T47D (cell line): ENCODE measurements around the gene MFAP2.

Experiments
- DNase-seq, 2 experiments: peaks; one replicate each; pipeline versions ENCODE4 v3.0.0 to v3.0.0-alpha.2; 2011 to 2012; ENCODE audit warnings: low read depth in 1 of 2, low spot score in 1 of 2
- JUND ChIP-seq: IDR thresholded peaks from 2 replicates; pipeline ENCODE4 v1.6.1; 2012; ENCODE audit warnings: low read depth
- in situ Hi-C: cut with HindIII; loops from 2 replicates; pipeline ENCODE4 v1.10.0; 2016; ENCODE audit warnings: low sequenced_read_pairs, low pct_unique_long_range_greater_than_20kb

Gene MFAP2

DNA sequence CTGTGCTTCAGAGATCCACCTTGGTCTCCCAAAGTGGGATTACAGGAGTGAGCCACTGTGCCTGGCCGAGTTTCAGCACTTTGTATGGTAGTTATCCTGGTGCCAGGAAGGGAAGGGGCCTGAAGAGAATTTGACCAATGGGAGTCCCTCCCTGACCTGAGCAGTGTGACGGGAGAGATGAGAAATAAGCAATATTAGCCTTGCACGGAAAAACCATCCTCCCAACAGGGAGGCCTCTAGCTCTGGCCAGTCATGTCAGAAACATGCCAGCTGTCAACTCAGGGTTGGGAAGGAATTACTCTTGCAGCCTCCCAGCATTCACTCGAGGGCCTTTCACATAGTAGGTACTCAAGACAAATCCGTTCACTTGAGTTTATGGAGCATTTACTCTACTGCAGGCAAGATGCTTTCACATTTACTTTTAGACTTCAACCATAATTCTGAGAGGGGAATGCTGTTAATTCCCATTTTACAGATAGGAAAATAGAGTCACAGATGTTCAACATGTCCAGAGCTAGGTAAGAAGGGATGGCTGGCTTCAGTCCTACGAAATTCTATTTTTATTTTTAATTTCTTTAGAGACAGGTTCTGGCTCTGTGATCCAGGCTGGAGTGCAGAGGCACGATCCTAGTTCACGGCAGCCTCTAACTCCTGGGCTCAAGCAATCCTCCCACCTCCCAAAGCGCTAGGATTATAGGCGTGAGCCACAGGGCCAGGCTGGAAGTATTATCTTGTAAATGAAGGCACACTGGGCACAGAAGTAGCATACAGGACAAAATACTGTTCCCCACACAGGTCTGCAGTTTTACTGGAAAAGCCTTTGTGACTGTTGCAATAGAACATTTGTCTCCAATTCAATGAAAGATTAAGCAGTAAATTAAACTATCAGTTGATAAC lies 34.5 kb upstream of the MFAP2 start:
- in situ Hi-C loops, result no loop called here
- no peak for DNase-seq
- no peak for TF ChIP-seq JUND

DNA sequence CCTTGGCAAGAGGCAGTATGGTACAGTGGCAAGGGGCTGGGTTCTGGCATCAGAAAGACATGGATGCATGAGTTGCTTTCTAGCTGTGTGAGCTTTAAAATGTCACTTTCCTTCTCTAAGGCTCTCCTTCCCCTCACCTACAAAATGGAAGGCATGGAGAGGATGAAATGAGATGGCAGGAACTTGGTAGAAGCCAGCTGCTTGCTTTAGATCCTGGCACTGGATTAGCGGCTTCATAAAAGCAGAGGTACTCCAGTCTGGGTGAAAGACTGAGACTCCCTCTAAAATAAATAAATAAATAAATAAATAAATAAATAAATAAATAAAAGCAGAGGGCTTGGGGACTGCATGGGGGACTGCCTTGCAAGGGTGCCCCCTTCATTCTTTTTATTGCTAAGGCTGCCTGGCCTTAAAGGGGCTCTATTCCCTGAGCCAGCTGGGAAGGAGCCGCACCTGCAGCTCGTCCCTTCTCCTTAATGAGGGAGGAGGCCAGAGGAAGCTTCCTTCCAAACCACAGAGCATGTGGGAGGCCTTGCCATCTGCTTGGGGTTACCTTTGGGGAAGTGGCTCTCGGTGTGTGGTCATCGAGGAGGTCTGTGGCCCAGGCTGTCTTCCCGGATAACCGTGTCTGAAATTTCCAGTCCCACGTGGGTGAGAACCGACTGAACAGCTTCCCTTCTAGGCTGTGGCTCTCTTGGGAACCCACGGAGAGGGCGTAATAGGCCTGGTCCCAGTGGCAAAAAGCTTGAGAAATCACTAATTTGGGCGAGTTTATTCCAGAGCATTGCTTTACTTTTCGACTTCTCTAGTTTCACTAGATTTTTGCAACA lies 33.3 kb upstream of the MFAP2 start:
- in situ Hi-C loops, result no loop called here
- no peak for DNase-seq
- no peak for TF ChIP-seq JUND

DNA sequence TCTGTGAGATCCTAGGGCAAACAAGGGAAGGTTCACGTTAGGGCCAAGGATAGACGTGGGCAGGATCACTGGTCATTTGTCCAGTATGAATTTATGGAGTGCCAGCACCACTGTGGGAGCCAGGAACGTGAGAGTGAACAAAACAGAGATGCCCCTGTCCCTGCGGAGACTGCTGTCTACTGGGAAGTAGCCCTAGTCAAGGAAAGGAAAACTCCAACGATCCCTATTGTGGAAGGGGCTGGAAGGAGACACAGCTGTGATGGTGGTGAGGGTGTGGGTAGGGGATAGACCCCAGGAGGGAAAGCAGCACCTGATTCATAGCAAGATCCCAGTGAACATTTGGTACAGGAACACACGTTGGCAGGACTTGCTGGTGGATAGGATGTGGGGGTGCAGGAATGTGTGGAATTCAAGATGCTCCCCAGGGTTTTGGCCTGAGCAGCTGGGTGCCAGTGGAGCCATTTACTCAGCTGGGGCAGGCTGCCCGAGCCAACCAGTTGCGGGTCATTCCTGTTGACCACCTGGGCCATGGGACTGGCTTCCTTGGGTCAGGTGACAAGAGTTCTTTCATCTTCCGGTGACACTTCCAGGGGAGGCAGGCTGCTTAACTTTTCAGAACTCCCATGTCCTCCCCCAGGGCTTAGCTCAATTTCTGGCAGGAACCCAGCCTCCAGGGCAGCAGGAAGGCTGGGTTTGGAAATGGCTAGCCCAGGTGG lies 32.5 kb upstream of the MFAP2 start:
- no peak for TF ChIP-seq JUND
- in situ Hi-C loops, result no loop called here
- DNase-seq, result peak in 1 of 2 experiments; percentile 86

DNA sequence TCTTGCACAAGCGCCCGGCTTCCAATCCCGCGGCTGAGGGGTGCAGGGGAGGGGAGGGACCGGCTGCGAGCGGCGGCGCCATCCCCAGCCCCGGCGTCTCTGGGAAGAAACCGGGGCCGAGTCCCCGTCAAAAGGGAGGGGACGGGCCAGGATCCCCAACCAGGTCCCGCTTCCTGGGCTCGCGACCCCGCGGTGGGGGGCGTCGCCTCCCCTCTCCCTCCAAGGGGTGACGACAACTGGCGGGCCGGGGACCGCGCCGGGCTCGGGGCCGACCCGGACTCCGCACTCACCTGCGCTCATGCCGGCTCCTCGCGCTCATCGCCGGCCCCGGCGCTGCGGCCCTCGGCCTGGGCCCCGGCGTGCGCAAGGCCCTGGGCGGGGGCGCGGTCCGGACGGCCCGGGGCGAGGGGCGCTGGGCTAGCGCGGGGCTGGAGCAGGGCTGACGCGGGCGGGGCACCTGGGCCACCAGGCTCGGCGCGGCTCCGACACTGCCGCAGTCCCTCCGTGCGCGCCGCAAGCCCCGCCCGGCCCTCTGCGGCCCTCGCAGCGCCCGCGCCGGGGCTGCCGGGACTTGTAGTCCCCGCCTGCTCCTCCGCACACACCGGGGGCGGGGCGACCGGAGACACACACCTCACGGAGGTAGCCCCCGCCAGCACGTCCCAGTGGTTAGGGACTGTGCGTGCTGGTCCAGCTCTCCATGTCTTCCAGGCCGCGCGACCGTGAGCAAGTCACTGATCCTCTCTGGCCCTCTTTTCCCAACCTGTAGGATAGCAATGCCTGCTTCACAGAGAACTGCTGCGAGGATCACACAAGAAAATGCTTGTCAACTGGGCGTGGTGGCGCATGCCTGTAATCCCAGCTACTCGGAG lies 31.3 kb upstream of the MFAP2 start, which contains the start of gene ATP13A2:
TSS of gene ATP13A2 (minus strand) at position 490 of the 869 bp plus-strand sequence. CDS start at position 300, 190 bp downstream.
- DNase-seq, result peak; percentile 60 to 89
- TF ChIP-seq JUND, result no peak
- in situ Hi-C loops, result no loop called here

DNA sequence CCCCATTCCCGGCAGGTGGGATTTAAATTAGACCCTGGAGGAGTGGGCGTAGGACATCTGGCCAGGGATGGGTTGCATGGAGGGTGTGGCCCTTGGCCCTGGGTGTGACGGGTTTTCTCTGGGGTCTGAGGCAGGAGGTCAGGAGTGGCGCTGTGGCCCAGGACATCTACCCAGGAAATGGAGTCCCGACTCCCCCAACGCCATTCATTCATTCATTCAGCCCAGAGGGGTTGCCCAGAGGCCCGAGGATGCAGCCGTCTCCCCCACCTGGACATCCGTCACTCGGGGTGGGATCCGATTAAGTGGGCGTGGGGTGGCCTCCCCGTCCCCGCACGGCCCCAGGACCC lies 30.6 kb upstream of the MFAP2 start:
- in situ Hi-C loops, result no loop called here
- DNase-seq, result no peak
- TF ChIP-seq JUND, result no peak

DNA sequence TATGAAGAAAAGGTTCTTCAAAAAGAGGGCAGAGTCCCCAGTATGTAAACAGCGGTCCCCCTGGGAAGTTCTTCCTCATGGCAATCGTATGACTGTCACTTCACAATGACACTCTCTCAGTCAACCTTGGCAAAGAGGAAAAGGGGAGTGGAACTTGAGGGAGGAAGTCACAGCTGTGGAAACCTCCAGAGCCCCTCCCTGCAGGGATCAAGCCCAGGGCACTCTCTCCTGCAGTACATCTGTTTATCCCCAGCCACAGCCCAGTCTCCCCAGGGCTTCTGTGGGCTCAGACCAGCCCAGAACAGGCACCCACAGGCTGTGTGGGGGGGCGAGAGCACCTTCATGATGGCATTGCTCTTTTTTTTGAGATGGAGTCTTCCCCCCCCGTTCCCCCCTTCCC lies 29.3 kb upstream of the MFAP2 start:
- in situ Hi-C loops, result no loop called here
- DNase-seq, result no peak
- no peak for TF ChIP-seq JUND

DNA sequence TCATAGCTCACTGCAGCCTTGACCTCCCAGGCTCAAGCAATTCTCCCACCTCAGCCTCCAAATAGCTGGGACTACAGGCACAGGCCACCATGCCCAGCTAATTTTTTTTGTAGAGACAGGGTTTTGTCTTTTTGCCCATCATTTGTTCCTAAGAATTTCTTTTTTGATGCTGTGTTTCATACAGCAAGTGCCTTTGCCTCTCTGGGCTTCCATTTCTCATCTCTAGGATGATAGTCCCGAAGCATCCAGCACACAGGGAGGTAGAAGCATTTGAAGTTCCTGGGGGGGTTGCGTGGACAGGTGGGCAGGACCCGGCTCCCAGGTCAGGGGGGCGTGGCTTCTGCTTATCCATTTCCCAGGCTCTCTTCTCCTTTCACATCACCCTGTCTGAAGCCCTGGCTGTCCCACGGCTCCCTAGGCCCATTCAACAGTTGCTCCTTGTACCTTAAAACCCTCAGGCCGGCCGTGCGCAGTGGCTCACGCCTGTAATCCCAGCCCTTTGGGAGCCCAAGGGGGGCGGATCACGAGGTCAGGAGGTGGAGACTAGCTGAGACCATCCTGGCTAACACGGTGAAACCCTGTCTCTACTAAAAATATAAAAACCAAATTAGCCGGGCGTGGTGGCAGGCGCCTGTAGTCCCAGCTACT lies 27.9 kb upstream of the MFAP2 start:
- in situ Hi-C loops, result no loop called here
- no peak for DNase-seq
- TF ChIP-seq JUND, result no peak

DNA sequence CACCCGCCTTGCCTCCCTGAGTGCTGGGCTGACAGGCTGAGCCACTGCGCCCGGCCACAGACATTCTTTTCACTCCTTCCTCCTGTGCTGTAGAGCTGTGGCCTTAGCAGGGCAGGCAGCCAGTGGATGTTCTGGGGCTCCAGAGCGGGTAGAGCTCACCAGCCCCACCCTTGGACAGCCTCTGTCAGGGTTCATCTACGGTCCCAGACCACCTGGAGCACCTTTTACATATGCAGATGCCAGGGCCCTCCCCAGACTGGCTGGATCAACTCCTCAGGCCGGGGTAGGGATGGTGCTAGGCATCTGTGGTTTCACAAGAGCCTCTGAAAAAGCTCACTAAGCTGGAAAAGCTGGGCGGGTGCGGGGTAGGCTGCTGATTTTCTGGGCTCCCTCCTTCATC lies 26.7 kb upstream of the MFAP2 start:
- in situ Hi-C loops, result no loop called here
- no peak for TF ChIP-seq JUND
- no peak for DNase-seq

DNA sequence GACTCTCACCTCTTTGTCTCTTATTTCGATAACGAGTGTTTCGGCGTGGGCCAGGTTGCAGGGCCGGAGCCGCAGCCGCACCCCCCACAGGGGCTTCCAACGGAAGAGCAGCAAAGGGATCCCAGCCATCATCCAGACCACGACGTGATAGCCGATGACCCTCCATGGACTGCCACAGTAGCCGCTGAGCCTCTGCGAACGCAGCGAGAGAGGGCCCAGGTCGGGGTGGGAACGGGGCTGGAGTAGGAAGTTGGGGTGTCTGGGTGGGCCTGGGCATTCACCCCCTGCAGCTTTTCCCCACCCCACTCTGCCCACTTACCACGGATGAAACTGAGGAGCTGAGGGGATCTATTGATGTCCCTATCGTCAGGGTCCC lies 24.9 kb upstream of the MFAP2 start:
- DNase-seq, result no peak
- in situ Hi-C loops, result no loop called here
- no peak for TF ChIP-seq JUND

DNA sequence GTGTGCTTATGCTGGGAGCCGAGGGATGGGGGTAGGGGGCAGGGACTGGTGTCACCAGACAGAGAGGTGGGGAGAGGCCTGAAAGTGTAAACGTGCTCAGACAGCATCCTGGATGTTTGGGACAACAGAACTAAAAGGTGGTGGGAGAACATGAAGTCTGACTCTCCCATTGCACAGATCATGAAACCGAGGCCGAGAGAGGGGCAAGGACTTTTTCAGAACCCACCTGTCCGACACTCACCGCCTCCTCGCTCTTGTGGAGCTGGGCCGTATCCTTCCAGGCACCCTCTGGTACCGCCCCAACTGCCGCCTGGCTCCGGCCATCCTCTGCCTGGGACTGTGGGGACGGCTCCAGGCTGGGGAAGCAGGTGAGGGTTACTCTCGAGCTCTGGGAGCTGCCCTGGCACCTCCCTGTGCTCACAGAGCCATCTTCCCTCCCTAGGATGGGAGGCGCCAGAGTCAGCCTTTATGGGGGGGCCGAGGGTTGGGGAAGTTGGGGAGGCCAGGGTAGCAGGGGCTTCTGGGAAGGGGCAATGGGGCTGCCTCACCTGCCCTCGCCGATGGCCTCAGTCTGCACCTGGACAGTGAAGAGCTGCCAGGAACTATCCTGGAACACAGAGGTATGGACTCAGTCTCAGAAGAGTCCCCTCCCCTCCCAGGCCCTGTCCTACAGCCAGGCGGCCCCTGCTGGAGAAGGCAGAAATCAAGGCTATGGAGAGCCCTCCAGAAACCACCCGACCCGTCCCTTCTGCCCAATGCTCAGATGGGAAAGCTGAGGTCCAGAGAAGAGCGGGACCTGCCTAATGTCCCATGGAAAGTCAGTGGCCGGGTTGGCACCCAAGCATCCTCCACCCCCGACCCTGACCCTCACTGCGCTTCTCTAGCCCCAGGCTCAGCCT lies 24.3 kb upstream of the MFAP2 start:
- TF ChIP-seq JUND, result no peak
- DNase-seq, result no peak
- in situ Hi-C loops, result no loop called here

DNA sequence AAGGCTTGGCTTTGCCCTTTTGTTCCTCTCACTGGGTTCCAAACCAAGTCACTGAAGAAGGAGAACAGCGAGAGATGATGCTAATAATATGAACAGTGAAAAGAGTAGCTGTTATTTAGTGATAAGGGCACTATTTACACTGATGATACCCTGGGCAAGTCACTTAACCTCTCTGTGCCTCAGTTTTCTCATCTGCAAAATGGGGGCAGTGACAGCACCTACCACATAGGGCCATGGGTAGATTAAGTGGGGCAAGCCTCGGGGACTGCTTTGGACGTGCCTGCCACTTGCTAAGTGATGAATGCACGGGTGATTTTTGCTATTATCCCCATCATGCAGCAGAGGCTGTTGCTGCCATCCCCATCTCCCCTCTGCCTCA lies 22.1 kb upstream of the MFAP2 start:
- no peak for DNase-seq
- TF ChIP-seq JUND, result no peak
- in situ Hi-C loops, result no loop called here
